ENCODE measurements around the gene FLAD1.

GRCh38 chr1:155010211-155010918 is 27.2 kb downstream of the FLAD1 start:
- TF ChIP-seq CTCF (IDR thresholded peaks at IDR 0.05): no peak
- TF ChIP-seq SIN3A (IDR thresholded peaks at IDR 0.05; ENCODE audit: borderline replicate concordance, insufficient read depth, low read depth, low read length): no peak
- TF ChIP-seq POLR2AphosphoS5 (IDR thresholded peaks at IDR 0.05; ENCODE audit: low read depth, low read length): no peak
- TF ChIP-seq TCF7L2 (IDR thresholded peaks at IDR 0.05; ENCODE audit: low read depth, low read length): no peak

All from Panc1 (cell line).